TTC549 (cell line): ENCODE data around the gene ESPN.
"Not testable (repeated sequence)": the region's sequence is repeated elsewhere in the genome, so short reads cannot be mapped to it uniquely, and the experiment has no call there.

Source experiments
- FAIRE-seq: peaks from 2 replicates; lab custom pipeline; 2012; peaks lifted over from hg19 to GRCh38; lab: Jason Lieb, UNC

The ESPN gene

DNA sequence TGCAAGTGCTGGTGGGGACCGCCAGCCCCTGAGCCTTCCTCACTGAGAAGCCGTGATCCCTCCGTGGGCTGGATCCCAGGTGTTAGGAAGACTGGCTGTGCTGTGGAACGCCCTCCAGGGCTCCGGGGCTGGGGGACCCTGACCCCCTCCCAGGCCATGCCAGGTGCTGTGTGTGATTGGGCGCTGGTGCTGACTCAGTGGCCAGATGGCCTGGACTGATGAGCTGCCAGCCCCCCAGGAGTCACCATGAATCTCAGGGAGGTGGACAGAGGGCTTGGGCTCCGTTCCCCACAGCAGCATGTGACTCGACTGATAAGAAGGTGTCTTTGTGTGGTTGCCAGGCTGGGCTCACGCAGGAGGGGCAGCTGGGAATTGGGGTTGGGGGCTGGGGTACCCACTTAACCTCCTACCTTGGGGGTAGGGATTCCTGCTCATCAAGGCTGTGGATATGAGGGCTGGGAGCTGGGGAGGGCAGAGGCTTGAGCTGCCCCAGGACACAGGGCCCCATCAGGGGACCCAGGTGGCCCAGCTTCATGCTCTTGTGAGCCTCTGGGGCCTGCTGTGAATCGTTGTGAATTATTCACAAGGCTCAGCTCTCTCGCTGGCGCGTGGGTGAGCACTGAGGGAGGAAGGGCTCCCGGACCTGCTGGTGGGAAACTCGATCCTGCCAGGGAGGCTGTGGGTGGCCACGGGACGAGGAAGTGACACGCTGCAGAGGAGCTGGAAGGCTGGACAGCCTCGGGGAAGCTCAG lies 5.3 kb downstream of the ESPN start:
- not testable (repeated sequence) for FAIRE-seq

DNA sequence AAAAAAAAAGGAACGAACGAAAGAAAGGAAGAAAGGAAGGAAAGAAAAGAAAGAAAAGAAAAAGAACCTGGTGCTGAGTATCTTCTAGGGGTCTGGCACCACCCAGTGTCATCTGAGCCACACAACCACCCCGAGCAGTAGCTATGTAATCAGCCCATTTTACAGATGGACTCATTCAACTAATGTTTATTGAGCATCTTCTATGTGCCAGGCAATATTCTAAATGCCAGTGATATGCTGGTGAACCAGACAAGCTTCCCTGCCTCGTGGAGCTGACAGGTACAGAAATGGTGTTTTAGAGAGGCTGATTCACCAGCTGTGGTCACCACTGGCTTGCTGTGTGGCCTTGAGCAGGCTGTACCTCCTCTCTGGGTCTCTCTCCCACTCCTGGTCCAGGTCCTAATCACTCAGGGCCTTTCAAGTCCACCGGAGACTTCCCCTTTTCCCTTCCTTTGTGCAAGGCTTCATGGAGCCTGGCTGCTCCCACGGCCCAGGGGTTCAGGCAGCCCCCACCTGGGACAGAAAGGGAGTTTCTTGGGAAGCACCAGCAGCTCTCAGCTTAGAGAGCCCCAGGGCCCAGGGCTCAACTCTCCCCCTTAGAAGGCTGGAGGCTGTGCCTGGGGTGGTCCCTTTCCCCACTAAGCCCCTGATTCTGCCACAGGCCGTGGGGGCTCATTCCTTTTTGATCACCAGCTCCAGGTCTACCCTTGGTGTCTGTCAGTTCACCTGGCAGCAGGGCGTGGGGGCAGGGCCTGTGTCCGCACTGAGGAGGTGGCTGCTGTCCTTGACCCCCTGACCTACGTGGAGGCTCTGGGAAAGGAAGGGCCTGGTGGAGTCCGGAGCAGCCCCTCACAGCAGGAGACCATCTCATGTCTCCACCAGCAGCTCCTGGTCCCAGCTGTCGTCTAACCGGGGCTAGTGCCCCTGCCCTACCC lies 7.3 kb downstream of the ESPN start:
- not testable (repeated sequence) for FAIRE-seq

DNA sequence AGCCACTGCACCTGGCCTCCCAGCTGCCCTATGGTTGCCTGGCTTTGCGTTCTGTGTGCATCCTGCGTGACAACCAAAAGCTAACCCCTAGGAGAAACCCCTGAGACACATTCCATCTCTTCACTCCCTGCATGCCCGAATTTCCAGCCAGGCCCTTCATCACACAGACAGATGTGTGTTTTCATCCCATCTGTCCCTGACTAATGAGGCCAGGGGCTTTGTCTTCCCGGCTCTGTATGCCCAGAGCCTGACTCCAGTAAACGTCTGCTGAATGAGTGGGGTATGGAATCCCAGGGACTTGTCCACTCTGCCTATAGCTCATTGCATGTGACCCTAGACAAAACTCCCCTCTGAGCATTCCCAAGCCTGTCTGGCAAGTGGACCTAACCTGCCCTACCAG lies 9.6 kb downstream of the ESPN start:
- FAIRE-seq = no peak

DNA sequence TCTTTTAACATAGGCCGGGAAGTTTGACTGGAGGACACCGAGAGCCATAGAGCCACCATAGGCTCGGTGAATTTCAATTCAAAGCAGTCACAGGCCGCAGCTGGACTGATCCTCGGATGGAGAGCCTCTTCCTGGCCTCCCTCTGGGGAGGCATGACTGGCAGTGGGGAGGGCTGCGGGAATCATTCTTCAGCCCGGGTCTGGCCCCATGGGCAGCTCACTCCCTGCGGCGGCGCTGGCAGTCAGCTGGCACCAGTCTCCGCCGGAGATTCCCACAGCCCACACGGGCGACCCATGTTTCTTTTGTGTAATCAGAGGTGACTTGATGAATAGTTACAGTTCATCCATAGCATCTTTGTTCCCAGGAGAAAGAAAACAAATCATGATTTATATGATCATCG lies 10.6 kb downstream of the ESPN start:
- no peak for FAIRE-seq

DNA sequence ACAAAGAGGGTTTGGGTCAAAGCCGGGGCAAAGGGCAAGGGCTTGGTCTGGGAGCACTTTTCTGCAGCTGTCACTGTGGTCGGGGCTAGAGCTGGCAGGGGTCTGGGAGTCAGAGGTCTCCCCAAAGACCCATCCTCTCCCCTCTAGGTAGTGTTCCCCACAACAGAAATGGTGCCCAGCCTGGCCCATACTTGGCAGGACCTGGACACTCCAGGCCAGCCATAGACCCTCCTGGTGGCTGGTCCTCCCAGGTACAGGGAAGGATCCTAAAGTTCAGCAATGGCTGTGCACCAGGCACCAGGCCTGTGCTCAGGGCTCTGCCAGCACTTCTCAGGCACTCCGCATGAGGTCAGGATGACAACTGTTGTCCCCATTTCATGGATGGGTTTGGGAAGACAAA lies 11.0 kb downstream of the ESPN start:
- FAIRE-seq = no peak

DNA sequence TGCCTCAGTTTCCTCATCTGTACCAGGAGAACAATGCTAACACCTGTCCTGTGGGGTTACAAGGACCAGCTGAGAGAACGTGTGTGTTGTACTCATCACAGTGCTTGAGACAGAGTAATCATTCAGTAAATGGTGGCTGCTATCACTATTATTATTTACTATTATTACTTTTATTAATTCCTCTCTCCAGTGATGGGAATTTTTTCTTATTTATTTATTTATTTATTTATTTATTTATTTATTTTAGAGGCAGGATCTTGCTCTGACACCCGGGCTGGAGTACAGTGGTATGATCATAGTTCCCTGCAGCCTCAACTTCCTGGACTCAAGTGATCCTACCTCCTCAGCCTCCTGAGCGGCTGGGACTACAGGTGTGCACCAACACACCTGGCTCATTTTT lies 11.7 kb downstream of the ESPN start:
- FAIRE-seq = not testable (repeated sequence)

DNA sequence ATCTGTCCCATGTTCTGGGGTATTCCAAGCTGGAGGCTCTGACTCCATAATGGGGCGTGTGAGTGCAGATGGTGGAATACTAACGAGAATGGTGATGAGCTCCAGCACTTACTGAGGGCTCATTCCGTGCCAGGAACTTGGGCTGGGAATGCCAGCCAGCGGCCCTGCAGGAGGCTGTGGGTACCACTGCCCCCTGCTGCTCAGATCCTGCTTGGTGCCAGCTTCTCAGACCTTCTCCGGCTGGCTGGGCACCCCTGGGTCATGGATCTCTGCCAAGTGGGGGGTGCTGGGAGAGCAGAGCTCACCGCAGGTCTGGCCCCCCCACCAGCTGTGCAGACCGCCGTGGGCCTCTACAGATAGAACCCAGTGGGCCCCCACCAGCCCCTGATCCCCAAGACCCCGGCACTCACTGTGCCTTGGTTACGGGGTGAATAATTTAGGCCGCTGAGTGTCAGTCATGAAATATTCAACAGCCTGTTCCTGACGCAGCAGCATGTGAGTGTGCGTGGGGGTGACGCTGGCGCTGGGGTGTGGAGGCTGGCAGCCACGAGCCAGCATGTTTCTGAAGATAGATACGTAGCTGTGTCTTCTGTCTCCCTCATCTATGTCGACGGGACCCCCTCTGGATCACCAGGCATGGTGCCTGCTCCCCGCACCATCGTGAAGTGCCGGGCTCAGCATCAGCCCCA lies 12.6 kb downstream of the ESPN start:
- FAIRE-seq = not testable (repeated sequence)

DNA sequence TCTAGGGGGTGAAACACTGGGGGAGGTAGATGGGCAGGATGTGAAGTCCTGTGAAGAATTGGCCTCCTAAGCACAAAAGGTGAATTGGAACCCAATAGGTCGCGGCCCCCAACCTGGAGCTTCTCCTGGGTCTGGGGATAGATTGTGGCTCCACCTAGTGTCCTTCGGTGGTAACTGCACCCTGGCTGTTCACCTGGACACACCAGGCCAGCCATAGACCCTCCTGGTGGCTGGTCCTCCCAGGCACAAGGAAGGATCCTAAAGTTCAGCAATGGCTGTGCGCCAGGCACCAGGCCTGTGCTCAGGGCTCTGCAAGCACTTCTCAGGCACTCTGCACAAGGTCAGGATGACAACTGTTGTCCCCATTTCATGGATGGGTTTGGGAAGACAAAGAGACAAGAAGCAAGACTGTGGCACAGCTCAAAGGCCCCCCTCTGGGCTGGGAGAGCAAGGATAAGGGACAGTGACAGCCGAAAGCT lies 13.5 kb downstream of the ESPN start:
- FAIRE-seq = no peak

DNA sequence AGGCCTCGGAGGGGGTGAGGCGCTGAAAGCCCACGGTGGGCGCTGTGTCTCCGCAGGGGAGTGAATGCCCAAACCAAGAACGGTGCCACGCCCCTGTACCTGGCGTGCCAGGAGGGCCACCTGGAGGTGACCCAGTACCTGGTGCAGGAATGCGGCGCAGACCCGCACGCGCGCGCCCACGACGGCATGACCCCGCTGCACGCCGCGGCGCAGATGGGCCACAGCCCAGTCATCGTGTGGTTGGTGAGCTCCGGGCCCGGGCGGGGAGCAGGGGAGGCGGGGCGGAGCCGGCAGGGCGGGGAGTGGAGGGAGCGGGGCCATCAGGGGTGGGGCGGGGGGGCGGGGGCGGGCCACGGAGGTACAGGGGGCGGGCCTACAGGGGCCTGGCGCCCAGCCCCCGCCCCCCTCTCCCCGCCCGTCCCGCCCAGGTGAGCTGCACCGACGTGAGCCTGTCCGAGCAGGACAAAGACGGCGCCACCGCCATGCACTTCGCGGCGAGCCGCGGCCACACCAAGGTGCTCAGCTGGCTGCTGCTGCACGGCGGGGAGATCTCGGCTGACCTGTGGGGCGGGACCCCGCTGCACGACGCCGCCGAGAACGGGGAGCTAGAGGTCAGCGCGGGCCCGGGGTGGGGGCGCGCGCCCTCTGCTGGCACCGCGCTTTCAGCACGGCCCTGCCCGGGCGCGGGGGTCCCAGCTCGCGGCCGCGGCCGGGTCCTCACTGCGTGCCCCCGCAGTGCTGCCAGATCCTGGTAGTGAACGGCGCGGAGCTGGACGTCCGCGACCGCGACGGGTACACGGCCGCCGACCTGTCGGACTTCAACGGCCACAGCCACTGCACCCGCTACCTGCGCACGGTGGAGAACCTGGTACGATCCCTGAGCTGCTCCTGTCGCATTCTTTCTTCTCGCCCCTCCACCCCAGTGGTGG lies 15.9 kb downstream of the ESPN start:
- no peak for FAIRE-seq

DNA sequence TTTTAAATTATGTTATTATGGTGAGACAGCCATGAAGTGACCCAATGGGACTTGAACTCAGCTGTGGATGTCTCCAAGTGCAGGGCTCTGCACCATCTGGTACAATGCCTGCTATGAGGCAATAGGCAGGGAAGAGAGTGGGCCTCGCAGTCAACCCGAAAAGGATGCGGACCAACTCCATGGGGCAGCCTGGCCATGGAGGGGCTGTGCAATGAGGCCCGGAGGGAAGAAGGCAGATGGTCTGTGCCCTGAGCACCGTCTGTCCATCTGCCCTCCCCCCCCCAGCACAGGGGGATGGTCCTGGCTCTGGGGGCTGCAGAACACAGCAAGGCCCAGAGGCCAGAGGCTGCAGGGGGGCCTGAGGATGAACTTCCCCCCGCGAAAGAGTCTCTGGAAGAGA lies 17.0 kb downstream of the ESPN start:
- FAIRE-seq = no peak

DNA sequence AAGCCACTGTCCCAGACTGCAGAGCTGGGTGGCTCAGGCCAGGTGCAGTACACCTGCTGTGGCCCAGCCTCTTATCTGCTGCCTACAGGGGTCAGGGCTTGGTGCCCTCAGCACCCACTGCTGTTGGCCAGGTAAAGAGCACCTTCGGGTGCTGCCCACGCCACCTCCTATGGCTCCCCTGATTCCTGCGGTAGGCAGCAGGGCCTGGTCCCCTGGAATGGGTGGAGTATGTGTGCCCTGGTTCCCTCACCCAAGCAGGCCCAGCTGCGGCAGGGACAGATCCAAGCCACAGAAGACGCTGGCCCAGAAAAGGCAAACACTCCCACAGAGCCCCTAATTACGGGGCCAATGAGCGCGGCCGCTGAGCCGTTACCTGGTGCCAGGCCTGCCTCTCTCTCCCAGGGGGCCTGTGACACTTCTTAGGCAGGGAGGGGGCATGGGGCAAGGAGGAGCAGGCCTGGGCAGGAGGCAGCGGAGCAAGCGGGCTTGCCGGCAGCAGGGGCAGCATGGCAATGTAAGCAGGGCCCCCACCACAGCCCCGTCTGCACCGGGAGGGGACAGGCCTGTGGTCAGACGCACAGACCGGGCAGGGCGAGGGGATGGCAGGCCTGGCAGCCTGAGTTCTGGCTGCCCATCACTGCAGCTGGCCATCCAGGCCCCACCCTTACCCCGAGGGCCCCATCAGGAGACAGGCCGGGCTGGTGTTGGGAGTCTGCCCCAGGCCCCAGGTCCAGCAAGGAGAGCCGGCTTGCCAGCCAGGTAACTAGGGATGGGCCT lies 19.0 kb downstream of the ESPN start:
- no peak for FAIRE-seq

DNA sequence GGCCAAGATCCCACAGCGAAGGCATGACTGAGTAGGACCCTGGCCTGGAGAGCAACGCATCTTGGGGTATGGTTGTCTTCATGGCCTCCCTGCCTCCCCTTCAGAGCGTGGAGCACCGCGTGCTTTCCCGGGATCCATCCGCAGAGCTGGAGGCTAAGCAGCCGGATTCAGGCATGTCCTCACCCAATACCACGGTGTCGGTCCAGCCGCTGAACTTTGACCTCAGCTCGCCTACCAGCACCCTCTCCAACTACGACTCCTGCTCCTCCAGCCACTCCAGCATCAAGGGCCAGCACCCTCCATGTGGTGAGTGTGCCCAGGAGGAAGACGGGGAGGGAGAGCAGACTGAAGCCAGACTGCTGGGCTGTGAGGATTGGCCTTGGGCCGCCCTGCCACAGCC lies 19.8 kb downstream of the ESPN start:
- no peak for FAIRE-seq

DNA sequence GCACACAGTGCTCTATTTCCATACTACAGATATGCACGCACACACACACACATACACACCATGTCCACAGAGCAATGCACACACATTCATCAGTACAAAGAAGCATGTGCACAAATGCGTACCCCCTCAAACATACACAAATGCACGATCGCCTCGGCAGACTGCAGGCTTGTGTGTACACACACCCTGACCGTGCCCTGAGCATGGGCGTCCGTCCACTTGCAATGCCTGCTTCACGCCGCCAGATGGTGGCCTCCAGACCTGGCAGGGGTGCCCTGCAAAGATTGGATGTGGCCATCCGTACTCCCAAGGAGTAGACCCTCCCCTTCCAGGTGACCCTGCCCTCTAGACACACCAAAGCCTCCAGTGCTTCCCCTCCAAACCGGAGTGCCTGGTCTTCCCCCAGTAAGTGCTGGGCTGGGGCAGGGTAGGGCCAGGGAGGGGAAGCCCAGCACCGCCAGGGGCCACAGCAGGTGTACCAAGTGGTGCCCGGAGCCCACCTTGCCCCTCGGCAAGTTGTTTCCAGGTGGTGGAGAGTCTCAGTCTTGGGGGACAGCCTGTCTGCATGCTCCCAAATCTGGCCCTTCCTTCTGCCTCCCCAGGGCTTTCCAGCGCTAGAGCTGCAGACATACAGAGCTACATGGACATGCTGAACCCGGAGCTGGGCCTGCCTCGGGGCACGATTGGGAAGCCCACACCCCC lies 20.6 kb downstream of the ESPN start:
- FAIRE-seq = no peak

DNA sequence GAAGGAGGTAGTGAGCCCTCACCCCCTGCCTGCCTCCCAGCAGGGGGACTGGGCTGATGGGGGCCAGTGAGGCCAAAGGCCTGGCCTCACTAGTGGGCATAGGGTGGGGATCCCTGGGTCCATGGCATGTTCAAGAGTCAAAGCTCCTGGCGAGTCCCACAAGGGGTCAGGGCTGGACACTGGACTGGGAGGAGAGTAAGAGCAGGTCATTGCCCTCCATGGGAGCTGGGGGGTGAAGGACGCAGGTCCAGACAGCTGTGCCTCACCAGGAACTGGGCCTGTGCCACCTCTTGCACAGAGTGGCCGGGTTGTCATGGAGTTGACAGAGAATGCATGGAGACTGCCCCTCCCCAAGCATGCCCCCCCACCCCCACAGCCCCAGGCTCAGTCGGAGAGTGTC lies 21.4 kb downstream of the ESPN start:
- not testable (repeated sequence) for FAIRE-seq

DNA sequence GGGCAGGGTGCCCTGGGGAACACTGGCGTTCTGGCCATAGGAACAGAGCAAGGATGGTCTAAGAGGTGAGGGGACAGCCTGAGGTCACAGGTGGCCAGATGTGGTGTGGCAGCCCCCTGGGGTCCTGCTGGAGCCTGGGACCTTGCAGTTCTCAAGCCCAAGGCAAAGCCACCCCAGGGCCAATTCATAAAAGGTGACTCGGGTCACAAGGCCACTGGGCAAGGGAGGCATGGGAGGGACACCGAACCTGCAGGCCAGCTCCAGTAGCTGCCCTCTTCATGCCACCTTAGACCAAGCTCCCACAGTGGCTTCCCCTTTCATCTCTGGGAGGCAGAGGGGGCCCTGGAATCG lies 22.1 kb downstream of the ESPN start:
- FAIRE-seq = no peak

DNA sequence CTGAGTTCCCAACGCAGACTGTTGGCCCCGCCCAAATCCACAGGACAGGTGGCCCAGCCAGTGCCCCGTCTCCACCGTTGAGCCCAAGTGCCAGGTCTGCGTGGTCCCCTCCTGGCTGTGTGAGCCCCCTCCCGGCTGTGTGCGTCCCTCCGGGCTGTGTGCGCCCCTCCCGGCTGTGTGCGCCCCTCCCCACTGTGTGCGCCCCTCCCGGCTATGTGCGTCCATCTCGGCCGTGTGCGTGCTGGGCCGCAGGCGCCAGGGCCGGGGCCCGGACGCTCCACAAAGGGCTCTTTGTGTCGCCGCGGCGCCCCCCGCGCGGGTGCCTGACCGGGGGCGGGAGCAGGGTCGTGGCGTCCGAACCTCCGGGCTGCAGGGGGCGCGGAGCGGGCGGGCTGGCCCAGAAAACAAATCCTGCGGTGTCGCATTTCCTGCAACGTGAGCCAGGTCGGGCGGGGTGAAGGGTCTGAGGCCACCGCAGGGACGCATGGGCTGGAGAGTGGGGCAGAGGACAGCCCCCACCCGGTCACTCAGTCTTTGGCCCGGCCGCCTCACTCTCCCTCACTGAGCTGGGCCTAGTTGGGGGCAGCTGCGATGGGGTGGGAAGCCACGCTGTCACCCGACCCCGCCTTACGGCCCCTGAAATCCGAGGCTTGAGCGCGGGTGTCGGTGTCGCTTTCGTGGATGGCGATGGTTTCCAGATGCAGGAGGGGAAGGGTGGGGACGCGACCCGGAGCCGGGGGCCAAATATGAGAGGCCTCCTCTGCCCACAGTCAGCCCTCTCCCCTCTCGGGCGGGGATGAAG lies 22.6 kb downstream of the ESPN start:
- no peak for FAIRE-seq

DNA sequence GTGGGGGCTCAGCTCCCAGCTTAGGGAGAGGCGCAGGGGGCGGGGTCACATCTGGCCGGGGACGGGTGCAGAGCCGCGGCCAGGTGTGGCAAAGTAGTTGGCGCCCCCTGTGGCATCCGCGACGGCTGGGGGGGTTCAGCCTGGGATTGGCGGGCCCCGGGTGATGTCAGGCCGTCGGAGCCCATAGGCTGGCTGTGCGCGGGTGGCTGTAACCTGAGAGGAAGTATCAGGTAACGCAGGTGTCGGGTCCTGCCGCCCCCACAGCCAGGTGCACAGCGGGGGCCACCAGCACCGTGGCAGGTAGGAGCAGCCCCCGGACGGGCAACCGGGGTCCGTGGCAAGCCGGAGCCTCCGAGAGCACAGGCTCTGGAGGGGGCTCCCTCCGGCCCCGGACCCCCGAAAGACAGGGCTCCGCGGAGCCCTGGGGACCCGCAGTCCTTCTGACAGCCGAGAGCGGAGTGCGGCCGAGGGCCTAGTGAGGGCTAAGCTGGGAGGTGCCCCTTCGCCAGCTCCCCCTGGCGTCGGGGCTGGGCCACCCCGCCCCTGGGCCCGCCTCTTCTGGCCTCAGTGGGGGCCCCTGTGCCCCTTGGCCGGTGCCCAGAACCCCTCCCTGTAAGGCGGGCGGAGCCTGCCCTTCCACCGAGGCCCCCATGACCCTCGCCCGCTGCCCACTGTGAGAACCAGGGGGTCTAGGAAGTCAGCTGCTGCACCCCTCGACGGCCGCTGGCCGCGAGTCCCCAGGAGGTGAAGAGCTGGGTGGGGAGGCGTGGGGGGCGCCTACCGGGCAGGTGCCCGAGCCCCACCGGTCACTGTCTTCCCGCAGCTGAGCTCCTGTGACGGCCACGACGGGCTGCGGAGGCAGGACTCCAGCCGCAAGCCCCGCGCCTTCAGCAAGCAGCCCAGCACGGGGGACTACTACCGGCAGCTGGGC lies 23.5 kb downstream of the ESPN start:
- FAIRE-seq = no peak
